Caki2 (cell line): ENCODE results near the gene PNMA6A. TPM values are rescaled to one million over a fixed set of nuclear protein-coding genes. Genes with fewer than 3 reads are reported as not detected.
"Not testable (repeated sequence)": the region's sequence is repeated elsewhere in the genome, so short reads cannot be mapped to it uniquely, and the experiment has no call there.

Experiments used
- DNase-seq: peaks from one replicate; pipeline ENCODE4 v3.0.0-alpha.2; 2015; ENCODE audit warnings: low read depth
- in situ Hi-C: cut with HindIII; loops from 2 replicates; pipeline ENCODE4 v1.10.0; 2016; ENCODE audit warnings: low sequenced_read_pairs, low pct_unique_long_range_greater_than_20kb, mixed read lengths
- total RNA-seq: library from RNA; depleted of rRNA; stranded (reverse); fragments of >200 nt; shearing (Covaris generic); gene quantifications from 2 replicates; pipeline ENCODE4 v1.2.3, GENCODE V29; 2014; ENCODE audit warnings: low replicate concordance; rRNA removed

PNMA6A gene
- total RNA-seq, 1 experiment from 2014 or later, result 11.8 TPM

GRCh38 chrX:153073331-153073730 is 1.1 kb downstream of the PNMA6A start:
- in situ Hi-C loops, result not testable (repeated sequence)

GRCh38 chrX:153074262-153074899 is 2.1 kb downstream of the PNMA6A start:
- no peak for DNase-seq
- in situ Hi-C loops, result no loop called here

More at GRCh38 chrX:153073331-153073730, 1.1 kb downstream of the PNMA6A start:
- DNase-seq, result not testable (repeated sequence)

- DNase-seq, result no peak
- in situ Hi-C loops, result no loop called here
These were observed 2.7 kb downstream of the PNMA6A start for GRCh38 chrX:153074935-153075334.

- no peak for DNase-seq
- in situ Hi-C loops, result no loop called here
These were observed 3.1 kb downstream of the PNMA6A start for GRCh38 chrX:153075366-153075765.

GRCh38 chrX:153077437-153078135 is 5.3 kb downstream of the PNMA6A start:
- DNase-seq, in situ Hi-C loops: not testable (repeated sequence)

- DNase-seq, in situ Hi-C loops: not testable (repeated sequence)
These were observed 11.1 kb downstream of the PNMA6A start for GRCh38 chrX:153083238-153083923.

GRCh38 chrX:153102418-153102817 is 30.2 kb downstream of the PNMA6A start:
- DNase-seq, result no peak
- in situ Hi-C loops, result no loop called here

- in situ Hi-C loops, DNase-seq: not testable (repeated sequence)
These were observed 32.7 kb downstream of the PNMA6A start for GRCh38 chrX:153104959-153105358.

GRCh38 chrX:153106092-153106801 is 34.0 kb downstream of the PNMA6A start:
- DNase-seq, in situ Hi-C loops: not testable (repeated sequence)

- in situ Hi-C loops, DNase-seq: not testable (repeated sequence)
These were observed 38.5 kb downstream of the PNMA6A start for GRCh38 chrX:153110735-153111134.

- DNase-seq, in situ Hi-C loops: not testable (repeated sequence)
These were observed 41.6 kb downstream of the PNMA6A start for GRCh38 chrX:153113851-153114250.

- in situ Hi-C loops, DNase-seq: not testable (repeated sequence)
These were observed 45.5 kb downstream of the PNMA6A start for GRCh38 chrX:153117754-153118153.

GRCh38 chrX:153120230-153120629 is 48.0 kb downstream of the PNMA6A start:
- in situ Hi-C loops, DNase-seq: not testable (repeated sequence)

GRCh38 chrX:153123468-153123867 is 51.2 kb downstream of the PNMA6A start:
- DNase-seq, in situ Hi-C loops: not testable (repeated sequence)

Other genes starting within 250 kb of the PNMA6A start
- 74.5 and 76.6 TPM in 2 replicates for gene CETN2, start 241.7 kb upstream of the PNMA6A start, total RNA-seq
- gene NSDHL, start 241.4 kb upstream of the PNMA6A start, total RNA-seq, result 32.1 and 33.7 TPM in 2 replicates
- gene ZNF185, start 174.4 kb upstream of the PNMA6A start, total RNA-seq, result 6.0 and 7.2 TPM in 2 replicates
- gene PNMA5, start 78.3 kb upstream of the PNMA6A start, total RNA-seq, result not detected in 2 replicates
- 0.30 TPM in 1 of 2 replicates, not detected in the other for gene PNMA3, start 16.0 kb upstream of the PNMA6A start, total RNA-seq
- gene MAGEA1, start 106.8 kb downstream of the PNMA6A start, total RNA-seq, result not detected in 2 replicates
- gene PNMA6F, start 249.3 kb downstream of the PNMA6A start, total RNA-seq, result not detected in 2 replicates